GM21390 (cell line): ENCODE results near the gene POLR2A.
"Not testable (repeated sequence)": the region's sequence is repeated elsewhere in the genome, so short reads cannot be mapped to it uniquely, and the experiment has no call there.

Experiments
- ATAC-seq: cut with Tn5 transposase; IDR thresholded peaks from one replicate; pipeline ENCODE4 v1.9.1; 2021; ENCODE audit not compliant: unreplicated experiment

Gene POLR2A

GRCh38 chr17:7478276-7479212 lies 5.6 kb upstream of the POLR2A start:
- ATAC-seq: no peak

GRCh38 chr17:7479213-7480088 lies 4.7 kb upstream of the POLR2A start, which contains the start of gene ZBTB4:
Gene ZBTB4, minus strand, starts transcription at chr17:7479631. Its CDS starts 12,830 bp downstream, at chr17:7466801.
- ATAC-seq: no peak

- no peak for ATAC-seq
Observed at GRCh38 chr17:7480089-7480384, 4.1 kb upstream of the POLR2A start.

- ATAC-seq: not testable (repeated sequence)
Observed at GRCh38 chr17:7481275-7481674, 2.9 kb upstream of the POLR2A start, which contains the start of gene SLC35G6. Gene SLC35G6, plus strand, starts transcription at chr17:7481446. Its CDS starts 71 bp downstream, at chr17:7481517.

GRCh38 chr17:7481842-7482741 lies 2.1 kb upstream of the POLR2A start:
- ATAC-seq: not testable (repeated sequence)

- ATAC-seq: not testable (repeated sequence)
Observed at GRCh38 chr17:7482742-7483088, 1.5 kb upstream of the POLR2A start.

GRCh38 chr17:7483255-7484066 lies 705 bp upstream of the POLR2A start:
- ATAC-seq: peak; percentile 32

- no peak for ATAC-seq
Observed at GRCh38 chr17:7484919-7485377, 782 bp downstream of the POLR2A start.

GRCh38 chr17:7486181-7486580 lies 2.0 kb downstream of the POLR2A start:
- no peak for ATAC-seq

- no peak for ATAC-seq
Observed at GRCh38 chr17:7490144-7490543, 6.0 kb downstream of the POLR2A start.

- no peak for ATAC-seq
Observed at GRCh38 chr17:7491583-7491982, 7.4 kb downstream of the POLR2A start.

GRCh38 chr17:7493941-7494340 lies 9.8 kb downstream of the POLR2A start:
- no peak for ATAC-seq

GRCh38 chr17:7495906-7496434 lies 11.8 kb downstream of the POLR2A start:
- ATAC-seq: no peak

- ATAC-seq: no peak
Observed at GRCh38 chr17:7496470-7497183, 12.5 kb downstream of the POLR2A start.

GRCh38 chr17:7497228-7497627 lies 13.1 kb downstream of the POLR2A start:
- no peak for ATAC-seq

- no peak for ATAC-seq
Observed at GRCh38 chr17:7497636-7498035, 13.5 kb downstream of the POLR2A start.

- no peak for ATAC-seq
Observed at GRCh38 chr17:7499161-7499560, 15.0 kb downstream of the POLR2A start.

GRCh38 chr17:7501729-7502128 lies 17.6 kb downstream of the POLR2A start:
- ATAC-seq: no peak
